GM21786 (cell line): ENCODE measurements around the gene SYF2.

ENCODE experiments used
- ATAC-seq: cut with Tn5 transposase; IDR thresholded peaks from one replicate; pipeline ENCODE4 v1.9.1; 2021; ENCODE audit not compliant: unreplicated experiment

SYF2 gene

GRCh38 chr1:25185409-25186160 lies 46.7 kb downstream of the SYF2 start:
- ATAC-seq: no peak

GRCh38 chr1:25184001-25184762 lies 48.1 kb downstream of the SYF2 start:
- no peak for ATAC-seq

- no peak for ATAC-seq
Measured at GRCh38 chr1:25183126-25183980, 48.9 kb downstream of the SYF2 start.

GRCh38 chr1:25182629-25183028 lies 49.7 kb downstream of the SYF2 start:
- no peak for ATAC-seq

GRCh38 chr1:25180996-25181395 lies 51.3 kb downstream of the SYF2 start:
- no peak for ATAC-seq

- no peak for ATAC-seq
Measured at GRCh38 chr1:25178917-25179561, 53.3 kb downstream of the SYF2 start.

GRCh38 chr1:25174730-25175612 lies 57.3 kb downstream of the SYF2 start:
- ATAC-seq: no peak

GRCh38 chr1:25174363-25174729 lies 58.0 kb downstream of the SYF2 start:
- no peak for ATAC-seq

- no peak for ATAC-seq
Measured at GRCh38 chr1:25173809-25174340, 58.4 kb downstream of the SYF2 start.
